Endothelial cell of umbilical vein (primary cell): ENCODE data around the gene TTC33. TPM values are rescaled to one million over a fixed set of nuclear protein-coding genes. Genes with fewer than 3 reads are reported as not detected.

Experiments used
- BruUV-seq: library from RNA; stranded (reverse); fragments of 400-500 nt; replicated peaks from 2 replicates; lab custom pipeline; 2021; lab: Mats Ljungman, UMichigan
- CTCF ChIA-PET: fragments of 300-600, 350-600 bp; sonication (Branson Sonifier 250); formaldehyde crosslinking; loops from one replicate; lab custom pipeline; 2021; ENCODE audit warnings: antibody characterized with exemption, inconsistent platforms; lab: Charles Lee
- POLR2A ChIA-PET: fragments of 300-600, 350-600 bp; sonication (Branson Sonifier 250); formaldehyde crosslinking; loops from one replicate; lab custom pipeline; 2021; ENCODE audit warnings: antibody characterized with exemption, inconsistent platforms; lab: Charles Lee
- DNase-seq: peaks from one replicate; pipeline ENCODE4 v3.0.0-alpha.2; 2011; ENCODE audit warnings: low read depth, low spot score
- FAIRE-seq: peaks from 2 replicates; lab custom pipeline; 2011; peaks lifted over from hg19 to GRCh38; lab: Jason Lieb, UNC
- H2AFZ ChIP-seq: 2 replicates; pipeline ENCODE4 v1.6.0; 2012; ENCODE audit warnings: low read depth, low read length, control low read depth, inconsistent platforms
- H3K27ac ChIP-seq: 2 replicates; pipeline ENCODE4 v1.5.1; 2011; ENCODE audit warnings: low read depth, mild to moderate bottlenecking, control low read depth, low read length, moderate library complexity; ENCODE audit not compliant: insufficient read depth
- H3K27me3 ChIP-seq, 2 experiments: 2 replicates each; pipeline versions ENCODE4 v1.6.0 to v1.6.1; 2011; ENCODE audit warnings: low read length in 2 of 2, mixed read lengths in 1 of 2; ENCODE audit not compliant: control insufficient read depth in 2 of 2, insufficient read depth in 2 of 2
- H3K36me3 ChIP-seq, 2 experiments: 2 replicates in 1 of 2; 3 replicates in 1 of 2; pipeline ENCODE4 v1.5.1; 2011; ENCODE audit warnings: low read length in 2 of 2, mild to moderate bottlenecking in 1 of 2, moderate library complexity in 1 of 2; ENCODE audit not compliant: control insufficient read depth in 2 of 2, insufficient read depth in 2 of 2; ENCODE audit errors: extremely low read depth in 1 of 2
- H3K4me1 ChIP-seq: 3 replicates; pipeline ENCODE4 v1.5.1; 2011; ENCODE audit warnings: mild to moderate bottlenecking, low read length; ENCODE audit not compliant: control insufficient read depth, insufficient read depth; ENCODE audit errors: extremely low read depth
- H3K4me2 ChIP-seq: 2 replicates; pipeline ENCODE4 v1.6.1; 2011; ENCODE audit warnings: low read length, control low read depth, mixed read lengths; ENCODE audit not compliant: insufficient read depth
- H3K4me3 ChIP-seq, 3 experiments: fragments of 200-600 bp in 1 of 3; sonication (generic), shearing (Covaris generic) in 1 of 3; replicated peaks in 1 of 3; 2 replicates each; pipeline ENCODE4 v1.5.1; 2011 to 2016; ENCODE audit warnings: control low read depth in 3 of 3, low read length in 3 of 3, mild to moderate bottlenecking in 2 of 3, inconsistent platforms in 1 of 3, low read depth in 1 of 3, moderate library complexity in 1 of 3; ENCODE audit not compliant: insufficient read depth in 1 of 3
- H3K79me2 ChIP-seq: 2 replicates; pipeline ENCODE4 v1.6.0; 2012; ENCODE audit warnings: low read length, inconsistent platforms; ENCODE audit not compliant: control insufficient read depth, insufficient read depth
- H3K9ac ChIP-seq: replicated peaks from 2 replicates; pipeline ENCODE3; 2011; ENCODE audit warnings: low read length, control low read depth; ENCODE audit not compliant: insufficient read depth; ENCODE audit errors: extremely low read depth
- H3K9me1 ChIP-seq: replicated peaks from 3 replicates; pipeline ENCODE4 v1.6.0; 2011; ENCODE audit warnings: mild to moderate bottlenecking, low read length; ENCODE audit not compliant: control insufficient read depth, insufficient read depth; ENCODE audit errors: extremely low read depth
- H3K9me3 ChIP-seq: replicated peaks from 2 replicates; pipeline ENCODE4 v1.5.1; 2012; ENCODE audit warnings: low read length, inconsistent platforms; ENCODE audit not compliant: control insufficient read depth, insufficient read depth
- H4K20me1 ChIP-seq: replicated peaks from 2 replicates; pipeline ENCODE3; 2011; ENCODE audit warnings: mild to moderate bottlenecking, low read length; ENCODE audit not compliant: control insufficient read depth, insufficient read depth; ENCODE audit errors: extremely low read depth
- EZH2 ChIP-seq: IDR thresholded peaks from 2 replicates; pipeline ENCODE4 v1.6.1; 2012; ENCODE audit warnings: borderline replicate concordance, low read depth, mild to moderate bottlenecking, moderate library complexity, low read length, inconsistent platforms; ENCODE audit not compliant: severe bottlenecking
- FOS ChIP-seq: IDR thresholded peaks from 2 replicates; pipeline ENCODE4 v1.6.1; 2011; ENCODE audit warnings: mild to moderate bottlenecking, low read length, moderate library complexity, borderline replicate concordance; ENCODE audit not compliant: insufficient read depth
- GATA2 ChIP-seq: IDR thresholded peaks from 2 replicates; pipeline ENCODE4 v1.7.0; 2011; ENCODE audit warnings: low read depth, mild to moderate bottlenecking, moderate library complexity, mixed read lengths, low read length; ENCODE audit not compliant: insufficient read length, insufficient read depth
- JUN ChIP-seq: IDR thresholded peaks from 2 replicates; pipeline ENCODE4 v1.6.1; 2011; ENCODE audit warnings: borderline replicate concordance, low read depth; ENCODE audit not compliant: insufficient read length, insufficient read depth
- MYC ChIP-seq: IDR thresholded peaks from one replicate; pipeline ENCODE4 v1.6.1; 2011; ENCODE audit warnings: mild to moderate bottlenecking, low read depth, low read length
- POLR2A ChIP-seq: IDR thresholded peaks from 2 replicates; pipeline ENCODE4 v1.6.1; 2012; ENCODE audit warnings: low read depth, mild to moderate bottlenecking, control low read depth, low read length
- POLR2AphosphoS5 ChIP-seq: IDR thresholded peaks from 2 replicates; pipeline ENCODE4 v1.6.1; 2012; ENCODE audit warnings: low read depth, mild to moderate bottlenecking, control low read depth, low read length, moderate library complexity; ENCODE audit not compliant: insufficient read depth
- dilution Hi-C: fragments of 300-500 bp; cut with MboI; formaldehyde crosslinking; loops from one replicate; pipeline ENCODE4 v1.15.0; 2019; ENCODE audit warnings: low sequenced_read_pairs; ENCODE audit not compliant: extremely low pct_ligation_motif_present
- intact Hi-C: fragments of 100-400 bp; cut with micrococcal nuclease; formaldehyde crosslinking; loops from one replicate; pipeline ENCODE4 v1.10.0; 2022
- polyA plus RNA-seq, 4 experiments: library from polyadenylated mRNA; depleted of rRNA in 3 of 4; stranded (reverse) in 3 of 4; unstranded in 1 of 4; fragments of >200 nt; gene quantifications; 2 replicates each; pipeline versions ENCODE4 v1.2.1 to v1.2.3, GENCODE V29; 2011 to 2012; ENCODE audit warnings: missing spikeins in 1 of 4
- total RNA-seq: library from RNA; stranded (reverse); gene quantifications from 2 replicates; pipeline ENCODE4 v1.2.3, GENCODE V29; 2021
- TF ChIP-seq, protein P1 (sequence below): IDR thresholded peaks from 2 replicates; pipeline ENCODE4 v1.6.1; 2011; ENCODE audit not compliant: insufficient read depth, insufficient read length
- TF ChIP-seq, protein P2 (sequence below), 2 donors: IDR thresholded peaks; 1 replicate in 1 of 2; 2 replicates in 1 of 2; pipeline ENCODE4 v1.5.1; 2011; ENCODE audit warnings: low read length in 2 of 2, mild to moderate bottlenecking in 2 of 2, moderate library complexity in 2 of 2, control low read depth in 1 of 2, inconsistent platforms in 1 of 2, low read depth in 1 of 2; ENCODE audit not compliant: insufficient read depth in 1 of 2; ENCODE audit errors: extremely low read depth in 1 of 2

TTC33 gene
- total and polyA plus RNA-seq, 2 donors (not counting 3 experiments of a cell fraction or from before 2014, with no cell fraction given): 2.2 to 11.7 TPM

DNA sequence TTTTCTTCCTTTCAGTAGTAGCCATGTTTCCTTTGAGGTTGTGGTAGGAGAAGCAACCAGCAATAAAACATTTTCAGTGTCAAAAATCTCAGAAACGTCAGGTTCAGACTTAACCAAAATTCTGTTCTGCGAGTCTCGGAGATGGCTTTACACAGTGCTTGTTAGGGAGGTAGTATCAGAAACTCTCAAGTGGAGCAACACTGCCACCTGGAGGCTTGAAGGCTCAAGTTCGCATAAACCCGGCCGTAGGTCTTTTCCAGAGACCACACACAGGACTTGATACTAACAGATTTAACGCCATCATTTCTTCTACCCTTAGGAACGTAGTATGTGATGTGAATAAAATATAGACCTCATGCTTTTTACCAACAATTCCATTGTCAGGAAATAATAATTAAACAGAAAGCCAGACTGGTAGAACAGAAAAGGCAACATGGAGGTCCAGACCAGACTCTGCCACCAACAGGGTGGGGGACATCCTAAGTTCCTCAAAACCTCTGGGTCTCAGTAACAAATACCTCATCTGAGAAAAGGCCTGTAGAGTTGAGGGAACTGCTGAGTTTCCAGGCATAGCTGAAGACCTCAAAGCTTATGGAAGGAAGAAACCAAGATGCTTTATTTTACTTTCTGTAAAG lies 67.5 kb downstream of the TTC33 start:
- peaks cover 0 to 19% of the 10 kb centered on the region in 2 experiments for H3K36me3 ChIP-seq
- FAIRE-seq: peak; percentile 97
- no peaks in the 10 kb centered on the region for H4K20me1 ChIP-seq
- peak overlapping the region; percentile 68 for H3K9ac ChIP-seq
- H3K4me3 ChIP-seq: peak overlapping the region in 1 of 3 experiments; percentile 14
- H3K4me2 ChIP-seq: peak overlapping the region; percentile 77
- H3K79me2 ChIP-seq: peaks cover 94% of the 10 kb centered on the region
- H3K9me1 ChIP-seq: no peaks in the 10 kb centered on the region
- peak; percentile 94 for DNase-seq
- H3K4me1 ChIP-seq: peaks cover 64% of the 10 kb centered on the region
- CTCF ChIA-PET: interaction anchor here (1.4 to 3.6 kb wide), 6 partner anchors 8 to 972 kb away, joined by 5 to 32 read pairs (median 18); partner anchors contain the start of gene PTGER4
- no peaks in the 10 kb centered on the region for H3K9me3 ChIP-seq
- POLR2A ChIA-PET: no interaction called here
- intact Hi-C loops: loop anchor here (1.0 to 5.0 kb wide), 9 partner anchors 48 to 1261 kb away; no protein-coding TSS in a partner anchor
- H3K27ac ChIP-seq: peak overlapping the region; percentile 83
- dilution Hi-C loops: no loop called here
- no peak overlapping the region for H2AFZ ChIP-seq
- no peaks in the 10 kb centered on the region for H3K27me3 ChIP-seq
- BruUV-seq: no TSS peak
- TF ChIP-seq, protein P1, sequence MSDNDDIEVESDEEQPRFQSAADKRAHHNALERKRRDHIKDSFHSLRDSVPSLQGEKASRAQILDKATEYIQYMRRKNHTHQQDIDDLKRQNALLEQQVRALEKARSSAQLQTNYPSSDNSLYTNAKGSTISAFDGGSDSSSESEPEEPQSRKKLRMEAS: no peak
- TF ChIP-seq, protein P2, sequence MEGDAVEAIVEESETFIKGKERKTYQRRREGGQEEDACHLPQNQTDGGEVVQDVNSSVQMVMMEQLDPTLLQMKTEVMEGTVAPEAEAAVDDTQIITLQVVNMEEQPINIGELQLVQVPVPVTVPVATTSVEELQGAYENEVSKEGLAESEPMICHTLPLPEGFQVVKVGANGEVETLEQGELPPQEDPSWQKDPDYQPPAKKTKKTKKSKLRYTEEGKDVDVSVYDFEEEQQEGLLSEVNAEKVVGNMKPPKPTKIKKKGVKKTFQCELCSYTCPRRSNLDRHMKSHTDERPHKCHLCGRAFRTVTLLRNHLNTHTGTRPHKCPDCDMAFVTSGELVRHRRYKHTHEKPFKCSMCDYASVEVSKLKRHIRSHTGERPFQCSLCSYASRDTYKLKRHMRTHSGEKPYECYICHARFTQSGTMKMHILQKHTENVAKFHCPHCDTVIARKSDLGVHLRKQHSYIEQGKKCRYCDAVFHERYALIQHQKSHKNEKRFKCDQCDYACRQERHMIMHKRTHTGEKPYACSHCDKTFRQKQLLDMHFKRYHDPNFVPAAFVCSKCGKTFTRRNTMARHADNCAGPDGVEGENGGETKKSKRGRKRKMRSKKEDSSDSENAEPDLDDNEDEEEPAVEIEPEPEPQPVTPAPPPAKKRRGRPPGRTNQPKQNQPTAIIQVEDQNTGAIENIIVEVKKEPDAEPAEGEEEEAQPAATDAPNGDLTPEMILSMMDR (IDR thresholded peaks at IDR 0.05; ENCODE audit: extremely low read depth in 1 of 2, insufficient read depth in 1 of 2, low read depth in 1 of 2, low read length in 2 of 2): peak; percentile 68 to 78

DNA sequence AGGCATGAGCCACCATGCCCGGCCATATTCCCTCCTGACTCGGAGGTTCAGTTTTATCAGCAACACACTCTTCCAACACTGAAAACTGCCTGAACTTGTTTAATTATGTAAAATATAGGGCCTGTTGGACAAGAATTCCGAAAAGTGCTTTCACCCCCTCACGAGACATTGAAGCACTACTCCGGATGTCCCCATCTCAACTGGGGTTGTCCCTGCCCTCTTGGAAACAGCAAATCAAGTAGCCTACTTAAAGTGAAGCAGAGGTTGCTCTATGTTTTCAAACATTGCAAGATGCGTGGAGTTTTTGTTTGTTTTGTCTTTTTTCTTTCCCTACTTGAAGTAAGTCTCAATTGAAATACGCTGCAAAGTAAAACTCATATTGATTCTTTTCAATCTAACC lies 68.4 kb downstream of the TTC33 start:
- BruUV-seq: no TSS peak
- Histone ChIP-seq H3K79me2 (peaks cover 98% of the 10 kb centered on the region), H3K4me1 (peaks cover 64% of the 10 kb centered on the region), H3K27ac (peak overlapping the region; percentile 83), H2AFZ (no peak overlapping the region), H3K27me3 (no peaks in the 10 kb centered on the region), H3K9me3 (no peaks in the 10 kb centered on the region), H3K4me2 (peak overlapping the region; percentile 77), H4K20me1 (no peaks in the 10 kb centered on the region), H3K9me1 (no peaks in the 10 kb centered on the region), H3K4me3 (peak overlapping the region in 1 of 3 experiments; percentile 30), H3K36me3 (peaks cover 0 to 15% of the 10 kb centered on the region in 2 experiments), H3K9ac (peak overlapping the region; percentile 68)
- intact Hi-C loops (loop anchor here (5.0 kb wide), 1 partner anchor 1085 kb away; no protein-coding TSS in a partner anchor), dilution Hi-C loops (no loop called here)
- CTCF ChIA-PET: interaction anchor here (1.8 to 8.5 kb wide), 4 partner anchors 47 to 739 kb away, joined by 5 to 93 read pairs (median 42); no protein-coding TSS in a partner anchor
- POLR2A ChIA-PET: no interaction called here
- DNase-seq: peak; percentile 47
- TF ChIP-seq POLR2A (no peak), POLR2AphosphoS5 (no peak), MYC (no peak), GATA2 (no peak), JUN (no peak), EZH2 (no peak), FOS (no peak)
- TF ChIP-seq, protein P2 (IDR thresholded peaks at IDR 0.05; ENCODE audit: extremely low read depth in 1 of 2, insufficient read depth in 1 of 2, low read depth in 1 of 2, low read length in 2 of 2): no peak
- TF ChIP-seq, protein P1: no peak
- no peak for FAIRE-seq
